Adrenal gland (tissue), 5 donors: ENCODE results near the gene MBIP.

ENCODE experiments used
- POLR2A ChIP-seq, 2 donors: fragments of 450-650 bp; IDR thresholded peaks; one replicate each; pipeline ENCODE4 v1.6.1; 2017; ENCODE audit warnings: antibody characterized with exemption in 2 of 2, mild to moderate bottlenecking in 2 of 2, moderate library complexity in 1 of 2
- TF ChIP-seq, protein P1 (sequence below), 6 experiments: fragments of 450-650 bp in 4 of 6; fragments of 200-600 bp in 2 of 6; sonication (generic) in 1 of 6; IDR thresholded peaks; 1 replicate in 5 of 6; 2 replicates in 1 of 6; pipeline versions ENCODE4 v1.5.1 to v1.8.0; 2016 to 2021; ENCODE audit warnings: antibody characterized with exemption in 6 of 6, mild to moderate bottlenecking in 2 of 6, moderate library complexity in 1 of 6
- donor health status: DM: no; HTN: no; CAD: no.

DNA sequence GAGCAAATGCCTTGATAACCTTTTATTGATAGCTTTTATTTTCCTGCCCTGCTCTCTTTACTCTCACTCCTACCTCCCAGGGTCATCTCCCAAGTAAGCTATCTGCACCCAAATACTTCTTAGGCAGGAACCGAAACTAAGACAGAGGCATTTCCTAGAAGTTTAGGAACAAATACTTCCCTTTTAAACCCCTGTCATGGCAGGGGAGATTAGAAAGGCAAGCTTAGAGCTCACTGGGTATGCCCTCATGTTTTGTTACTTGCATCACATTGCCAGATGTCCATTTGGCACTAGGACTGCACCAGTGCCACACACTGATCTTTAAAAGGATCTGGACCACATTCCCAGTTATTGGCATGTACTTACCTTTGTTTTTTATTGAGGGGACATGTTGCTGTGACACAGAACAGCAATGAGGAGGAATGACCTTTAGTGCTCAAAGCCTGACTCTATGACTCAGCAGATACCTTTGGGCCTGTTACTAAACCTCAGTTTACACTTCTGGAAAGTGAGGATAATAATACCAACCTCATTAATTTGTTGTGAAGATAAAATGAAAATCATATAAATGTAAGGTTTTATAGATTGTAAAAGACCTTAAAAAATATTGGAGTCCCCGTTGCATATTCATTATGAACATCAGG lies 40.9 kb upstream of the MBIP start:
- TF ChIP-seq, protein P1, sequence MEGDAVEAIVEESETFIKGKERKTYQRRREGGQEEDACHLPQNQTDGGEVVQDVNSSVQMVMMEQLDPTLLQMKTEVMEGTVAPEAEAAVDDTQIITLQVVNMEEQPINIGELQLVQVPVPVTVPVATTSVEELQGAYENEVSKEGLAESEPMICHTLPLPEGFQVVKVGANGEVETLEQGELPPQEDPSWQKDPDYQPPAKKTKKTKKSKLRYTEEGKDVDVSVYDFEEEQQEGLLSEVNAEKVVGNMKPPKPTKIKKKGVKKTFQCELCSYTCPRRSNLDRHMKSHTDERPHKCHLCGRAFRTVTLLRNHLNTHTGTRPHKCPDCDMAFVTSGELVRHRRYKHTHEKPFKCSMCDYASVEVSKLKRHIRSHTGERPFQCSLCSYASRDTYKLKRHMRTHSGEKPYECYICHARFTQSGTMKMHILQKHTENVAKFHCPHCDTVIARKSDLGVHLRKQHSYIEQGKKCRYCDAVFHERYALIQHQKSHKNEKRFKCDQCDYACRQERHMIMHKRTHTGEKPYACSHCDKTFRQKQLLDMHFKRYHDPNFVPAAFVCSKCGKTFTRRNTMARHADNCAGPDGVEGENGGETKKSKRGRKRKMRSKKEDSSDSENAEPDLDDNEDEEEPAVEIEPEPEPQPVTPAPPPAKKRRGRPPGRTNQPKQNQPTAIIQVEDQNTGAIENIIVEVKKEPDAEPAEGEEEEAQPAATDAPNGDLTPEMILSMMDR (IDR thresholded peaks at IDR 0.05), result no peak
- no peak for TF ChIP-seq POLR2A (IDR thresholded peaks at IDR 0.05)
